ENCODE measurements around the gene CROCC. TPM values are rescaled to one million over a fixed set of nuclear protein-coding genes. Genes with fewer than 3 reads are reported as not detected.
"Not testable (repeated sequence)": the region's sequence is repeated elsewhere in the genome, so short reads cannot be mapped to it uniquely, and the experiment has no call there.

The CROCC gene
- total RNA-seq, 6 experiments from 2014 or later, result 6.5 to 12.7 (median 9.4) TPM

DNA sequence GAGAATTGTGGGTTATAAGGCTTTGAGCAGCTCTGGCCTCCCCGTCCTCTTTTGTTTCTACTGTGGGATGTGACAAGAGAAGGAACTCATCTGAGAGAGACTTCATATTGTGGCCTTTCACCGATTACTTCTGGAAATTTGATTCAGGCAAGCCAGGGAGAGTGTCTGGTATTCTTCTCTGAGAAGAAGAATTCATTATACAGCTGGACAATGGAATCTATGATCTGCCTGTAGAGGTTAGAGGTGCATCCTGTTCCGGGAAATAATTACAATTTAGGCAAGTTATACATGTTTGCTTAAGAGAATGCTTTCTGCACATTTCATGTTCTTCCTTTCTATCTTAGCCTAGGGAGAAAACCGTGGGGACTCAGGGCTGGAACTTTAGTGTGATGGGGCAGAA lies 38.7 kb upstream of the CROCC start:
- intact Hi-C loops (cut with DNase I), result no loop called here
- Histone ChIP-seq H3K9me3 (no peaks in the 10 kb centered on the region), H3K27me3 (no peaks in the 10 kb centered on the region), H3K36me3 (no peaks in the 10 kb centered on the region), H3K4me3 (no peak overlapping the region), H3K4me1 (peaks cover 0 to 38% (median 16%) of the 10 kb centered on the region in 4 donors), H3K27ac (no peak overlapping the region)
- TF ChIP-seq, protein P1, sequence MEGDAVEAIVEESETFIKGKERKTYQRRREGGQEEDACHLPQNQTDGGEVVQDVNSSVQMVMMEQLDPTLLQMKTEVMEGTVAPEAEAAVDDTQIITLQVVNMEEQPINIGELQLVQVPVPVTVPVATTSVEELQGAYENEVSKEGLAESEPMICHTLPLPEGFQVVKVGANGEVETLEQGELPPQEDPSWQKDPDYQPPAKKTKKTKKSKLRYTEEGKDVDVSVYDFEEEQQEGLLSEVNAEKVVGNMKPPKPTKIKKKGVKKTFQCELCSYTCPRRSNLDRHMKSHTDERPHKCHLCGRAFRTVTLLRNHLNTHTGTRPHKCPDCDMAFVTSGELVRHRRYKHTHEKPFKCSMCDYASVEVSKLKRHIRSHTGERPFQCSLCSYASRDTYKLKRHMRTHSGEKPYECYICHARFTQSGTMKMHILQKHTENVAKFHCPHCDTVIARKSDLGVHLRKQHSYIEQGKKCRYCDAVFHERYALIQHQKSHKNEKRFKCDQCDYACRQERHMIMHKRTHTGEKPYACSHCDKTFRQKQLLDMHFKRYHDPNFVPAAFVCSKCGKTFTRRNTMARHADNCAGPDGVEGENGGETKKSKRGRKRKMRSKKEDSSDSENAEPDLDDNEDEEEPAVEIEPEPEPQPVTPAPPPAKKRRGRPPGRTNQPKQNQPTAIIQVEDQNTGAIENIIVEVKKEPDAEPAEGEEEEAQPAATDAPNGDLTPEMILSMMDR (IDR thresholded peaks at IDR 0.05), result no peak
- no peak for TF ChIP-seq POLR2A (IDR thresholded peaks at IDR 0.05)
- 46% methylated on average over 4 of the region's 4 CpGs for WGBS (ENCODE audit: insufficient coverage, low coverage, low lambda C conversion rate, missing lambda C conversion rate)
- peak; percentile 36 to 64 (median 46) for ATAC-seq
- DNase-seq, result no peak

GRCh38 chr1:16884487-16884886 lies 37.2 kb upstream of the CROCC start:
- peak; percentile 60 to 78 (median 69) for ATAC-seq
- 26% methylated on average over 5 of the region's 5 CpGs for WGBS (ENCODE audit: insufficient coverage, low coverage, low lambda C conversion rate, missing lambda C conversion rate)
- intact Hi-C loops (cut with DNase I), result not testable (repeated sequence)

DNA sequence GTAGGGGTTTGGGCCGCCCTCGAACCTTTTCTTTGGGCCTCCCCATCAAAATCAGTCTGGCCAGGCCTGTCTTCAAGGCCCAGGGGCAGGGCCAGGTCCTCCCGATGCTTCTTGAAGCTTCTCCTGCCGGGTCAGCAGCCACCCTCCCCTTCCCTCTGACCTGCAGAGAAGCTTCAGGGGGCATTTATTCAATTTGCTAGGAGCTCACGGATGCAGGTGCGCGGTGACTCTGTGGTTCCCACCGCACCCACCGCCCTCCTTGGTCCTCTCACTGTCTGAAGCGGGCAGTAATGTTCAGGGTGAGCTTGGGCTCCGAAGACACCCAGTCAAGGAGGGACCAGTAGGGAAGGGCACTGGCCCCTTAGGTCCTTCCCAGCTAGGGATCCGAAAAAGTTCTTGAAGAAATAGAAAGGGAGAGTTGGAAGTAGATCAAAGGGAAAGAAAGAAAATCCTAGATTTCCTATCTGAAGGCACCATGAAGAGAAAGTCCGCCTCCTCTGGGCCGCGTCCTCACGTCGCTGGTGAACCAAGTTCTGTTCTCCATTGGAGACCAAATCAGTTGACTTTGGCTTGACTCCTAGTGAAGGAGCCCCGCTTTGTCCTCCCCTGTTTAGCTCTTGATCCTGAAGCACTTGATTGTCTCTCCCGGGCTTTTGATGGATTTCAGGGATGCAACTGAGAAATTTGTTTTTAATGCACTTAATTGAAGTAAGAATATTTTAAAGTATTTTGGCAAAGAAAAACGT lies 34.7 kb upstream of the CROCC start:
- DNase-seq (no peak), ATAC-seq (no peak)
- no peaks in the 10 kb centered on the region for H3K36me3 ChIP-seq
- no peaks in the 10 kb centered on the region for H3K9me3 ChIP-seq
- H3K4me1 ChIP-seq, result peaks cover 0 to 48% (median 20%) of the 10 kb centered on the region in 4 donors
- 94% methylated on average over 20 of the region's 20 CpGs for WGBS (ENCODE audit: insufficient coverage, low coverage, low lambda C conversion rate, missing lambda C conversion rate)
- H3K27ac ChIP-seq, result no peak overlapping the region
- TF ChIP-seq POLR2A (IDR thresholded peaks at IDR 0.05), result no peak
- TF ChIP-seq, protein P1 (IDR thresholded peaks at IDR 0.05), result no peak
- H3K27me3 ChIP-seq, result no peaks in the 10 kb centered on the region
- H3K4me3 ChIP-seq, result no peak overlapping the region
- intact Hi-C loops (cut with DNase I), result no loop called here

More at GRCh38 chr1:16884487-16884886, 37.2 kb upstream of the CROCC start:
- H3K27me3 ChIP-seq, H3K4me3 ChIP-seq, H3K36me3 ChIP-seq, H3K9me3 ChIP-seq: not testable (repeated sequence)
- peak in 1 of 3 donors; percentile 83 for DNase-seq
- Histone ChIP-seq H3K4me1 (peaks cover 0 to 40% (median 16%) of the 10 kb centered on the region in 4 donors), H3K27ac (peak overlapping the region in 2 of 3 donors; percentile 3 to 55)

GRCh38 chr1:16888860-16889816 lies 32.6 kb upstream of the CROCC start:
- peak; percentile 76 to 93 (median 89) for DNase-seq
- H3K9me3 ChIP-seq, result no peaks in the 10 kb centered on the region
- peak; percentile 82 to 95 (median 88) for ATAC-seq
- H3K4me1 ChIP-seq, result peaks cover 0 to 31% (median 11%) of the 10 kb centered on the region in 4 donors
- H3K27ac ChIP-seq, result peak overlapping the region; percentile 85 to 95 (median 91)
- H3K4me3 ChIP-seq, result peak overlapping the region; percentile 63 to 68 (median 67)
- no peaks in the 10 kb centered on the region for H3K27me3 ChIP-seq
- no peaks in the 10 kb centered on the region for H3K36me3 ChIP-seq
- intact Hi-C loops (cut with DNase I), result no loop called here
- TF ChIP-seq, protein P1 (IDR thresholded peaks at IDR 0.05), result peak in 1 of 4 donors; percentile 18
- peak; percentile 53 for TF ChIP-seq POLR2A (IDR thresholded peaks at IDR 0.05)
- 13% methylated on average over 60 of the region's 63 CpGs for WGBS (ENCODE audit: insufficient coverage, low coverage, low lambda C conversion rate, missing lambda C conversion rate)

GRCh38 chr1:16890539-16891021 lies 31.2 kb upstream of the CROCC start:
- DNase-seq; H3K27me3 ChIP-seq; intact Hi-C loops (cut with DNase I); ATAC-seq; H3K9me3 ChIP-seq; H3K4me3 ChIP-seq; H3K27ac ChIP-seq; H3K36me3 ChIP-seq: not testable (repeated sequence)
- 61% methylated on average over 4 of the region's 5 CpGs for WGBS (ENCODE audit: insufficient coverage, low coverage, low lambda C conversion rate, missing lambda C conversion rate)
- H3K4me1 ChIP-seq, result peaks cover 0 to 19% (median 4%) of the 10 kb centered on the region in 4 donors

DNA sequence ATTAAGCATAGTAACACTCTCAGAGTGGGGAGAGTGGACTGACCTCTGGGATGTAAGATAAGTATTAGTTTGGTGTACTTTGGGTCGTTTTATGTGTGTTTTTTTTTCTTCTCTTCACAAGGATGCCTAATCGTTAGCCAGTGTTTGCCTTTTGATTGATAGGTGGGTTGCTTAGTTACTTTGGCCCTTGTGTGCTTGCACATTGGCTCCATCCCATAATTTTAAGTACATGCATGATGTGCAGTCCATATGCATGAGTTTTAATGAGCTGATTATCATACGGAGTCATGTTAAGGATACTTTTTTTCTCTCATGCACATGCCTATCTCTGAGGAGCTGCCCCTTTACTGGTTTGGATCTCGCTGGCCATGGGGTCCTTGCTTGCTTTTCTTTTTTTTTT lies 30.7 kb upstream of the CROCC start:
- H3K27ac ChIP-seq; H3K9me3 ChIP-seq; intact Hi-C loops (cut with DNase I); H3K36me3 ChIP-seq; H3K4me3 ChIP-seq; DNase-seq; ATAC-seq; H3K27me3 ChIP-seq: not testable (repeated sequence)
- 29% methylated on average over 4 of the region's 4 CpGs for WGBS (ENCODE audit: insufficient coverage, low coverage, low lambda C conversion rate, missing lambda C conversion rate)
- H3K4me1 ChIP-seq, result peaks cover 0 to 16% (median 2%) of the 10 kb centered on the region in 4 donors

- 66% methylated on average over 2 of the region's 6 CpGs for WGBS (ENCODE audit: insufficient coverage, low coverage, low lambda C conversion rate, missing lambda C conversion rate)
- H3K27me3 ChIP-seq; DNase-seq; H3K9me3 ChIP-seq; H3K36me3 ChIP-seq; ATAC-seq; H3K27ac ChIP-seq; H3K4me3 ChIP-seq; intact Hi-C loops (cut with DNase I): not testable (repeated sequence)
- peaks cover 0 to 16% (median under 1%) of the 10 kb centered on the region in 4 donors for H3K4me1 ChIP-seq
Measured at GRCh38 chr1:16892978-16893525, 28.7 kb upstream of the CROCC start.
